ENCODE results near the gene TWIST2.

GRCh38 chr2:238897122-238897880 lies 49.4 kb downstream of the TWIST2 start:
- TF ChIP-seq CTCF (IDR thresholded peaks at IDR 0.05) = no peak
- TF ChIP-seq POLR2A (IDR thresholded peaks at IDR 0.05) = no peak

Measured in breast epithelium (tissue), 3 donors.